Measurements from ENCODE around the gene MCM6. TPM values are rescaled to one million over a fixed set of nuclear protein-coding genes. Genes with fewer than 3 reads are reported as not detected.

The MCM6 gene
- total RNA-seq, 4 donors from 2014 or later, result 8.2 to 10.1 (median 9.8) TPM

DNA sequence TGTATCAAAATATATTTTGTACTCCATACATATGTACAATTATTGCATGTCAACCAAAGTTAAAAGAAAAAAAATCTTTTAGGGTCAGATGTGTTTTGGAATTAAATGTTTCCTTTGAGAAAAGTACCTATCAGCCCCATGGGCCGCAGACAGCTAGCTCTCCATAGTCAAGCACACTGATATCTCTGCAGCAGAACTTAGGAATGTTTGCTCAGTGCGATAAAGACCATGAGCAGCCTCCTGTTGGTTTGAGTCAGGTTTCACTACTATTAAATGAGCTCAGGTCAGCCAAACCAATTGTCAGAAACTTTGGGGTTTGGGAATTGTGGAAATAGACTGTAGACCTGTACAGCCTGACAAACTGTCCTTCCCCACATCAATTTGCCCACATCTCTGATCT is 73.0 kb downstream of the MCM6 start:
- no peak for ATAC-seq
- TF ChIP-seq EP300 (IDR thresholded peaks at IDR 0.05) (no peak), POLR2AphosphoS5 (IDR thresholded peaks at IDR 0.05) (no peak), POLR2A (IDR thresholded peaks at IDR 0.05) (no peak), CTCF (IDR thresholded peaks at IDR 0.05) (no peak)
- H3K4me3 ChIP-seq, result no peak overlapping the region
- peaks cover 0 to 13% (median 0%) of the 10 kb centered on the region in 3 donors for H3K9me3 ChIP-seq
- WGBS, 2 donors (ENCODE audit: low coverage in 1 of 2), result 85 to 95% methylated on average over 2 of the region's 2 CpGs
- H3K27ac ChIP-seq, result no peak overlapping the region
- no peaks in the 10 kb centered on the region for H3K4me1 ChIP-seq
- no peaks in the 10 kb centered on the region for H3K27me3 ChIP-seq
- no peaks in the 10 kb centered on the region for H3K36me3 ChIP-seq

- H3K4me3 ChIP-seq, result no peak overlapping the region
- WGBS, 2 donors (ENCODE audit: low coverage in 1 of 2), result 67% methylated on average over 3 of the region's 3 CpGs
- H3K9me3 ChIP-seq, result peaks cover 0 to 13% (median 0%) of the 10 kb centered on the region in 3 donors
- peaks cover 0 to 8% (median 0%) of the 10 kb centered on the region in 3 donors for H3K4me1 ChIP-seq
- no peak overlapping the region for H3K27ac ChIP-seq
- H3K27me3 ChIP-seq, result no peaks in the 10 kb centered on the region
- no peak for ATAC-seq
- TF ChIP-seq POLR2AphosphoS5 (IDR thresholded peaks at IDR 0.05), result no peak
- TF ChIP-seq CTCF (IDR thresholded peaks at IDR 0.05), result no peak
- TF ChIP-seq POLR2A (IDR thresholded peaks at IDR 0.05), result no peak
- no peak for TF ChIP-seq EP300 (IDR thresholded peaks at IDR 0.05)
- no peaks in the 10 kb centered on the region for H3K36me3 ChIP-seq
Observed at GRCh38 chr2:135802350-135802749, 73.9 kb downstream of the MCM6 start.

DNA sequence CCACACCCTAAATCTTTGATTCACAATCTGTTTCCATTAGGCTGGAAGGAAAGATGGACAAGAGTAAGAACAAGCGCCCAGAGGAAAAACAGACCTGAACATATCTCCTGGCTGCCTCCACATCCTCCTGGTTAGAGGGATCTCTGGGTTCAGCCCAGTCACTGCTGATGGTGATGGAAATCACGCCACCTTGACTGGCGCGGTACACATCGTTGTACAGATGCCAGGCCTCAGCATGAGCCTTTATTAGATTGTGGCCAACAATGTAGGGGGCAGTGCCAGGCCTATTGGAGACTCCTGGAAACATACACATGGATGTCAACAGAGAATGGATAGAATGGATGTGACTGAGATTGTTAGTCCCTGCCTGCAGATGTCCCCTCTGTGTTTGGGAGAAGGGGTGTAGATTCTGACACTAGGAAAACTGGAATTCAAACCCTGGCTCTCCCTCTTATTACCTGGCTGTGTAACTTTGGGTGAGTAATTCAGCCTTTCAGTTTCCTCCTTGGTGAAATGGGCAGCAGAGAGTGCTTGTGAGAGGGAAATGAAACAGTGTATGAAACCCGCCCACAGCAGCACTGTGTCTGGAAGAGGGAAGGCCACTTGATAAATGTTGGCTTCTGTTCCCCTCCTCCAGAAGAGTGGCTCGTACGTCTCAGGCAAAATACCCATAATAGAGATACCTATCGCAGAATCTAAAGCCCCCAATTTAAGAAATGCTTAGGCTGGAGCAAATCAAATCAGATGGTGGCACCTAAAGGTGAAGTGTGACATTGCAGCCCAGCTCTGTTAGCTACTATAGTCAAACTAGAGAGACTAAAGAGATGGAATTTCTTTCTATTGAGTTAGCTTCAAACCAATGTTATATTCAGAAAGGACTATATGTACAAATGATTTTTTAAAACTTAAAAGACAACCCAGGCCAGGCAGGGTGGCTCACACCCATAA is 75.5 kb downstream of the MCM6 start:
- no peaks in the 10 kb centered on the region for H3K36me3 ChIP-seq
- 81 to 90% methylated on average over 6 to 8 of the region's 9 CpGs for WGBS, 2 donors (ENCODE audit: low coverage in 1 of 2)
- no peak overlapping the region for H3K4me3 ChIP-seq
- H3K27me3 ChIP-seq, result no peaks in the 10 kb centered on the region
- TF ChIP-seq CTCF (IDR thresholded peaks at IDR 0.05) (no peak), POLR2AphosphoS5 (IDR thresholded peaks at IDR 0.05) (no peak), POLR2A (IDR thresholded peaks at IDR 0.05) (no peak), EP300 (IDR thresholded peaks at IDR 0.05) (no peak)
- peaks cover 0 to 10% (median 0%) of the 10 kb centered on the region in 3 donors for H3K4me1 ChIP-seq
- peaks cover 0 to 13% (median 0%) of the 10 kb centered on the region in 3 donors for H3K9me3 ChIP-seq
- H3K27ac ChIP-seq, result no peak overlapping the region
- no peak for ATAC-seq

- TF ChIP-seq CTCF (IDR thresholded peaks at IDR 0.05) (no peak), POLR2AphosphoS5 (IDR thresholded peaks at IDR 0.05) (no peak), POLR2A (IDR thresholded peaks at IDR 0.05) (no peak), EP300 (IDR thresholded peaks at IDR 0.05) (no peak)
- no peak overlapping the region for H3K27ac ChIP-seq
- H3K36me3 ChIP-seq, result no peaks in the 10 kb centered on the region
- H3K4me1 ChIP-seq, result peaks cover 0 to 10% (median 0%) of the 10 kb centered on the region in 3 donors
- ATAC-seq, result no peak
- H3K4me3 ChIP-seq, result no peak overlapping the region
- H3K9me3 ChIP-seq, result peaks cover 0 to 13% (median 0%) of the 10 kb centered on the region in 3 donors
- 57% methylated on average over 2 of the region's 2 CpGs; no CpG with 5 or more reads in 1 of the 2 donors for WGBS, 2 donors (ENCODE audit: low coverage in 1 of 2)
- H3K27me3 ChIP-seq, result no peaks in the 10 kb centered on the region
Observed at GRCh38 chr2:135799738-135800137, 76.5 kb downstream of the MCM6 start.
